Prostate gland (tissue), 2 donors: ENCODE data around the gene TAF6L.

Experiments used
- CTCF ChIP-seq, 4 experiments: fragments of 200-600 bp in 2 of 4; fragments of 450-650 bp in 2 of 4; sonication (generic) in 2 of 4; IDR thresholded peaks; 1 replicate in 3 of 4; 2 replicates in 1 of 4; pipeline ENCODE4 v1.5.1; 2016 to 2019; ENCODE audit warnings: antibody characterized with exemption in 4 of 4, mild to moderate bottlenecking in 2 of 4, moderate library complexity in 2 of 4
- POLR2A ChIP-seq: fragments of 450-650 bp; IDR thresholded peaks from one replicate; pipeline ENCODE4 v1.6.1; 2016; ENCODE audit warnings: antibody characterized with exemption, mild to moderate bottlenecking
- POLR2AphosphoS5 ChIP-seq: sonication (generic); formaldehyde crosslinking; IDR thresholded peaks from one replicate; pipeline ENCODE4 v1.6.1; 2017; ENCODE audit warnings: antibody characterized with exemption

GRCh38 chr11:62805076-62805892, 34.1 kb downstream of the TAF6L start, which contains the start of gene NXF1:
- TF ChIP-seq CTCF (IDR thresholded peaks at IDR 0.05) (peak in 3 of 4 experiments; percentile 9 to 42 (median 37)), POLR2A (peak; percentile 100), POLR2AphosphoS5 (peak; percentile 100)
